HG02623 (cell line): ENCODE data around the gene OR7G3.

Experiments
- ATAC-seq: cut with Tn5 transposase; IDR thresholded peaks from one replicate; pipeline ENCODE4 v1.9.1; 2021; ENCODE audit warnings: moderate library complexity; ENCODE audit not compliant: unreplicated experiment

Gene OR7G3

GRCh38 chr19:9109959-9110358, 16.8 kb downstream of the OR7G3 start:
- no peak for ATAC-seq

- no peak for ATAC-seq
Measured at GRCh38 chr19:9107375-9107774, 19.4 kb downstream of the OR7G3 start, which contains the start of gene OR7G2. Gene OR7G2, minus strand, starts transcription at chr19:9107475. Its CDS starts 4,232 bp downstream, at chr19:9103243.

GRCh38 chr19:9086761-9087160, 40.0 kb downstream of the OR7G3 start, which contains the start of gene OR1M1:
Gene OR1M1, plus strand, starts transcription at chr19:9087061. Its CDS starts 6,184 bp downstream, at chr19:9093245.
- ATAC-seq = no peak

- no peak for ATAC-seq
Measured at GRCh38 chr19:9078651-9079050, 48.1 kb downstream of the OR7G3 start.

- ATAC-seq = no peak
Measured at GRCh38 chr19:9076901-9077300, 49.8 kb downstream of the OR7G3 start.
